Neural crest cell (in vitro differentiated cells): Measurements from ENCODE around the gene CMTM8. TPM values are rescaled to one million over a fixed set of nuclear protein-coding genes. Genes with fewer than 3 reads are reported as not detected.

Source experiments
- DNase-seq: peaks from one replicate; pipeline ENCODE4 v3.0.0; 2021; ENCODE audit warnings: low read depth, mixed read lengths, low spot score
- H3K27ac Mint-ChIP-seq: one replicate; pipeline ENCODE4 v1.8.0; 2021; ENCODE audit warnings: mild to moderate bottlenecking, mixed read lengths; ENCODE audit not compliant: unreplicated experiment
- H3K27me3 Mint-ChIP-seq: 2 replicates; pipeline ENCODE4 v1.8.0; 2021; ENCODE audit warnings: low read depth, mild to moderate bottlenecking, mixed read lengths
- H3K36me3 Mint-ChIP-seq: 2 replicates; pipeline ENCODE4 v1.8.0; 2021; ENCODE audit warnings: low read depth, mild to moderate bottlenecking, mixed read lengths
- H3K4me1 Mint-ChIP-seq: 2 replicates; pipeline ENCODE4 v1.8.0; 2021; ENCODE audit warnings: mixed read lengths
- H3K4me3 Mint-ChIP-seq: one replicate; pipeline ENCODE4 v1.8.0; 2021; ENCODE audit warnings: mild to moderate bottlenecking, mixed read lengths
- H3K9me3 Mint-ChIP-seq: 2 replicates; pipeline ENCODE4 v1.8.0; 2021; ENCODE audit warnings: mixed read lengths
- total RNA-seq: library from RNA; stranded (reverse); gene quantifications from 2 replicates; pipeline ENCODE4 v1.2.1, GENCODE V29; 2021
- TF ChIP-seq, protein P1 (sequence below): fragments of 200-600 bp; sonication (generic); conservative IDR thresholded peaks from 2 replicates; pipeline ENCODE4 v1.5.0; 2021; ENCODE audit warnings: antibody characterized with exemption, mild to moderate bottlenecking

CMTM8 gene
- total RNA-seq, 1 donor from 2014 or later: 4.4 TPM

DNA sequence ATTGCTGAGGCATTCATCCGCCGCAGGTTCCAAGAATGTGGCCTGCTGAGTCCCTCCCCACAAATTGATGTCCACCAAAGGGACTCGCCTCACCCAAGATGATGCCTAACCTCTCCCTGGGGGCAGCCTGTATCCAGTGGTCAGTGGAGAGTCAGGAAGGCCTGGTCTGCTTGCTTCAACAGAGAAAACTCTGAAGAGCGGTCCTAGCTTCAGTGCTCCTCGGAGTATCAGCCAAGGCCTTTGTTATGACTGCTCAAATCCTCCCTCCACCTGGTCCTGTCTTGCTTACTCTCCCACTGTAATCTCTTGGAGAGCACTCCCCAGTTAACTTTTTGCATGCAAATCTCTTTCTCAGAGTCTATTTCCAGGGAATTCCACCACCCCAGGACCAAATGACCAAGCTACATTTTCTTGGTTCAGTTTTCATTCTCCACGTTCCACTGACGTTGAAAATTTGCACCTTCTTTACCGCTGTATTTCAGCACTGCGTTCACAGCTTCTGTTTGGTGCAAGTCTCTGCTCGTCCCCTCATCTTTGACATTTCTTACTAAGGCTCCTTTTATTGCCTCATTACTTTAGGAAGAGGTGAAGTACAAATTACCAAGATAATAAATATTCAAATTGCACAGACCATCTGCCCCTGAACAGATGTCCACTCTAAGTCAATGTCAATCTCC is 175.5 kb downstream of the CMTM8 start:
- Mint-ChIP-seq H3K4me3 (no peak overlapping the region), H3K27ac (no peak overlapping the region), H3K4me1 (peaks cover 55% of the 10 kb centered on the region), H3K27me3 (no peaks in the 10 kb centered on the region), H3K9me3 (peaks cover 5% of the 10 kb centered on the region), H3K36me3 (peaks cover 5% of the 10 kb centered on the region)
- DNase-seq: no peak
- TF ChIP-seq, protein P1, sequence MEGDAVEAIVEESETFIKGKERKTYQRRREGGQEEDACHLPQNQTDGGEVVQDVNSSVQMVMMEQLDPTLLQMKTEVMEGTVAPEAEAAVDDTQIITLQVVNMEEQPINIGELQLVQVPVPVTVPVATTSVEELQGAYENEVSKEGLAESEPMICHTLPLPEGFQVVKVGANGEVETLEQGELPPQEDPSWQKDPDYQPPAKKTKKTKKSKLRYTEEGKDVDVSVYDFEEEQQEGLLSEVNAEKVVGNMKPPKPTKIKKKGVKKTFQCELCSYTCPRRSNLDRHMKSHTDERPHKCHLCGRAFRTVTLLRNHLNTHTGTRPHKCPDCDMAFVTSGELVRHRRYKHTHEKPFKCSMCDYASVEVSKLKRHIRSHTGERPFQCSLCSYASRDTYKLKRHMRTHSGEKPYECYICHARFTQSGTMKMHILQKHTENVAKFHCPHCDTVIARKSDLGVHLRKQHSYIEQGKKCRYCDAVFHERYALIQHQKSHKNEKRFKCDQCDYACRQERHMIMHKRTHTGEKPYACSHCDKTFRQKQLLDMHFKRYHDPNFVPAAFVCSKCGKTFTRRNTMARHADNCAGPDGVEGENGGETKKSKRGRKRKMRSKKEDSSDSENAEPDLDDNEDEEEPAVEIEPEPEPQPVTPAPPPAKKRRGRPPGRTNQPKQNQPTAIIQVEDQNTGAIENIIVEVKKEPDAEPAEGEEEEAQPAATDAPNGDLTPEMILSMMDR: no peak

DNA sequence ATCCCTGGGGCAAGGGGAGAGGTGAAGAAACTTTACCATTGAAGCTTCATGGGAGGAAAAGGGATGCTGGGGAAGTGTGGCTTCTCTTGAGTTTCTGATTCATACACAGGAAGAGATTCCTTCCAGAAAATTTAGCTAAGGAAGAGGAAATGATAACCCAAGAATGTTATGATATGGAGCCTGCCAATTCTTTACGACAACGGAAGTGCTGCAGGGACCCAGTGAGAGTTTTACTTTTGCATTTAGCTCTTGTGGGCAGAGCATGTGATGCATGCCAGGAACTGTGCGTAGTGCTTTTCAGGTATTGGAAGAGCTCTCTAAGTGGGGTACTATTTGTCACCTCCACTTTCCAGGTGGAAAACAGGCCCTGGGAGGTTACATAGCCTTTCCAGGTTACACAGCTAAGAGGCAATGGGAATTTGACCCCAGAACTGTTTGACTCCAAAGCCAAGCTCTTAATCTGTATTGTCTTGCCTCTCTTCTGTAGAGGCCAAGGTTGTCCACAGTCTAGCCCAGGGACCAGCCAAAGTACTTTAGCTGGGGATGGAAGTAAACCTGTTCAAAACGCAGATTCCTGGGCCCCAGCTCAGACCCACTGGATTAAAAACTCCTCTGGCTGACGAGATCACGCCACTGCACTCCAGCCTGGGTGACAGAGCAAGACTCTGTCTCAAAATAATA is 176.2 kb downstream of the CMTM8 start:
- H3K9me3 Mint-ChIP-seq: peaks cover 5% of the 10 kb centered on the region
- H3K36me3 Mint-ChIP-seq: peaks cover 8% of the 10 kb centered on the region
- H3K27me3 Mint-ChIP-seq: no peaks in the 10 kb centered on the region
- TF ChIP-seq, protein P1: no peak
- peaks cover 54% of the 10 kb centered on the region for H3K4me1 Mint-ChIP-seq
- no peak overlapping the region for H3K27ac Mint-ChIP-seq
- H3K4me3 Mint-ChIP-seq: no peak overlapping the region
- DNase-seq: no peak

DNA sequence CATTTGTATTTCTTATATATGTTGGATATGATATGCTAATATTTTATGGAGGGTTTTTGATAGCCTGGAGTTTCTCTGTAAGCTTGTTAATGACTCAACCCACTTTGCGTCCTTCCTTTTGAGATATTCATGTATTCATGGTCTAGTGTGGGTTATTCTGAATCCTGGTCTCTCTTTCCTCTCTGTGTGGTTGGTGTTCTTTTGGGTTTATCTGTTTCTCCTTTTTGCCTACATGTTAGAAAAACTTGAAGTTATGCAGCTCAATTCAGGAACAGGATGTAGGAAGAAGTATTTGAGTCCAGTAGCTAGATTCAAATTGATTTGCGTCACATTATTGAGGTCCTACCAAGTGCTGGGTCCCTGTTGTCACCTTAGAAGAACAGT is 181.3 kb downstream of the CMTM8 start:
- Mint-ChIP-seq H3K9me3 (peaks cover 8% of the 10 kb centered on the region), H3K27me3 (no peaks in the 10 kb centered on the region), H3K27ac (peak overlapping the region; percentile 79), H3K36me3 (peaks cover 12% of the 10 kb centered on the region), H3K4me3 (peak overlapping the region; percentile 25), H3K4me1 (peaks cover 61% of the 10 kb centered on the region)
- DNase-seq: no peak
- TF ChIP-seq, protein P1: no peak

Other genes starting within 250 kb of the CMTM8 start
- 6.0 and 7.7 TPM in 2 replicates for gene GPD1L, start 132.1 kb upstream of the CMTM8 start, total RNA-seq
- 37.4 and 38.0 TPM in 2 replicates for gene CMTM7, start 153.2 kb downstream of the CMTM8 start, total RNA-seq